SK-N-SH (cell line): ENCODE data around the gene SGPL1.

Experiments
- CHD2 ChIP-seq: fragments of 150-350 bp; IDR thresholded peaks from 2 replicates; pipeline ENCODE4 v1.6.1; 2018; ENCODE audit warnings: low read length; ENCODE audit not compliant: partially characterized antibody
- FOSL2 ChIP-seq: IDR thresholded peaks from 2 replicates; pipeline ENCODE4 v1.4.0; 2012; ENCODE audit warnings: low read depth, mild to moderate bottlenecking, moderate library complexity, borderline replicate concordance
- JUND ChIP-seq: IDR thresholded peaks from 2 replicates; pipeline ENCODE4 v1.4.0; 2012
- MXI1 ChIP-seq: IDR thresholded peaks from 2 replicates; pipeline ENCODE4 v1.6.1; 2012; ENCODE audit warnings: mild to moderate bottlenecking, low read depth, low read length, improper control_type of control experiment
- SIN3A ChIP-seq: IDR thresholded peaks from 2 replicates; pipeline ENCODE4 v1.6.1; 2012; ENCODE audit warnings: low read depth, mild to moderate bottlenecking, low read length, moderate library complexity, borderline replicate concordance
- SMC3 ChIP-seq: IDR thresholded peaks from 2 replicates; pipeline ENCODE4 v1.6.1; 2012; ENCODE audit warnings: low read depth, low read length, improper control_type of control experiment
- TF ChIP-seq, protein P1 (sequence below): fragments of 200-600 bp; sonication (generic); IDR thresholded peaks from 2 replicates; pipeline ENCODE4 v1.6.1; 2017; ENCODE audit warnings: antibody characterized with exemption, mild to moderate bottlenecking, moderate library complexity
- TF ChIP-seq, protein P2 (sequence below): IDR thresholded peaks from 2 replicates; pipeline ENCODE4 v1.6.1; 2012; ENCODE audit warnings: mild to moderate bottlenecking, low read depth, low read length, moderate library complexity

- TF ChIP-seq SMC3 (no peak), MXI1 (no peak), CHD2 (no peak), JUND (no peak), SIN3A (no peak), FOSL2 (no peak)
- TF ChIP-seq, protein P1, sequence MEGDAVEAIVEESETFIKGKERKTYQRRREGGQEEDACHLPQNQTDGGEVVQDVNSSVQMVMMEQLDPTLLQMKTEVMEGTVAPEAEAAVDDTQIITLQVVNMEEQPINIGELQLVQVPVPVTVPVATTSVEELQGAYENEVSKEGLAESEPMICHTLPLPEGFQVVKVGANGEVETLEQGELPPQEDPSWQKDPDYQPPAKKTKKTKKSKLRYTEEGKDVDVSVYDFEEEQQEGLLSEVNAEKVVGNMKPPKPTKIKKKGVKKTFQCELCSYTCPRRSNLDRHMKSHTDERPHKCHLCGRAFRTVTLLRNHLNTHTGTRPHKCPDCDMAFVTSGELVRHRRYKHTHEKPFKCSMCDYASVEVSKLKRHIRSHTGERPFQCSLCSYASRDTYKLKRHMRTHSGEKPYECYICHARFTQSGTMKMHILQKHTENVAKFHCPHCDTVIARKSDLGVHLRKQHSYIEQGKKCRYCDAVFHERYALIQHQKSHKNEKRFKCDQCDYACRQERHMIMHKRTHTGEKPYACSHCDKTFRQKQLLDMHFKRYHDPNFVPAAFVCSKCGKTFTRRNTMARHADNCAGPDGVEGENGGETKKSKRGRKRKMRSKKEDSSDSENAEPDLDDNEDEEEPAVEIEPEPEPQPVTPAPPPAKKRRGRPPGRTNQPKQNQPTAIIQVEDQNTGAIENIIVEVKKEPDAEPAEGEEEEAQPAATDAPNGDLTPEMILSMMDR, result no peak
- TF ChIP-seq, protein P2, sequence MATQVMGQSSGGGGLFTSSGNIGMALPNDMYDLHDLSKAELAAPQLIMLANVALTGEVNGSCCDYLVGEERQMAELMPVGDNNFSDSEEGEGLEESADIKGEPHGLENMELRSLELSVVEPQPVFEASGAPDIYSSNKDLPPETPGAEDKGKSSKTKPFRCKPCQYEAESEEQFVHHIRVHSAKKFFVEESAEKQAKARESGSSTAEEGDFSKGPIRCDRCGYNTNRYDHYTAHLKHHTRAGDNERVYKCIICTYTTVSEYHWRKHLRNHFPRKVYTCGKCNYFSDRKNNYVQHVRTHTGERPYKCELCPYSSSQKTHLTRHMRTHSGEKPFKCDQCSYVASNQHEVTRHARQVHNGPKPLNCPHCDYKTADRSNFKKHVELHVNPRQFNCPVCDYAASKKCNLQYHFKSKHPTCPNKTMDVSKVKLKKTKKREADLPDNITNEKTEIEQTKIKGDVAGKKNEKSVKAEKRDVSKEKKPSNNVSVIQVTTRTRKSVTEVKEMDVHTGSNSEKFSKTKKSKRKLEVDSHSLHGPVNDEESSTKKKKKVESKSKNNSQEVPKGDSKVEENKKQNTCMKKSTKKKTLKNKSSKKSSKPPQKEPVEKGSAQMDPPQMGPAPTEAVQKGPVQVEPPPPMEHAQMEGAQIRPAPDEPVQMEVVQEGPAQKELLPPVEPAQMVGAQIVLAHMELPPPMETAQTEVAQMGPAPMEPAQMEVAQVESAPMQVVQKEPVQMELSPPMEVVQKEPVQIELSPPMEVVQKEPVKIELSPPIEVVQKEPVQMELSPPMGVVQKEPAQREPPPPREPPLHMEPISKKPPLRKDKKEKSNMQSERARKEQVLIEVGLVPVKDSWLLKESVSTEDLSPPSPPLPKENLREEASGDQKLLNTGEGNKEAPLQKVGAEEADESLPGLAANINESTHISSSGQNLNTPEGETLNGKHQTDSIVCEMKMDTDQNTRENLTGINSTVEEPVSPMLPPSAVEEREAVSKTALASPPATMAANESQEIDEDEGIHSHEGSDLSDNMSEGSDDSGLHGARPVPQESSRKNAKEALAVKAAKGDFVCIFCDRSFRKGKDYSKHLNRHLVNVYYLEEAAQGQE, result no peak
These were observed 34.3 kb downstream of the SGPL1 start for GRCh38 chr10:70850097-70850496.
